GM19025 (cell line): ENCODE data around the gene BIK.

Experiments
- ATAC-seq: cut with Tn5 transposase; IDR thresholded peaks from one replicate; pipeline ENCODE4 v1.9.1; 2021; ENCODE audit warnings: mild to moderate bottlenecking, low read depth, moderate library complexity; ENCODE audit not compliant: unreplicated experiment

BIK gene

GRCh38 chr22:43176090-43176489 is 65.5 kb downstream of the BIK start:
- ATAC-seq, result no peak

GRCh38 chr22:43177479-43177878 is 66.9 kb downstream of the BIK start:
- no peak for ATAC-seq
